Measurements from ENCODE around the gene LCTL. TPM values are rescaled to one million over a fixed set of nuclear protein-coding genes. Genes with fewer than 3 reads are reported as not detected.
"Not testable (repeated sequence)": the region's sequence is repeated elsewhere in the genome, so short reads cannot be mapped to it uniquely, and the experiment has no call there.

Gene LCTL
- total and polyA plus RNA-seq, 8 donors = 0.26 to 0.56 (median 0.43) TPM; not detected in 1

- intact Hi-C loops (cut with DNase I) = no loop called here
- Histone ChIP-seq H3K27me3 (no peaks in the 10 kb centered on the region), H3K27ac (peak overlapping the region; percentile 93 to 95), H3K4me1 (peaks cover 13 to 44% of the 10 kb centered on the region in 2 donors), H3K4me3 (peak overlapping the region; percentile 70 to 94), H3K9me3 (no peaks in the 10 kb centered on the region), H3K36me3 (peaks cover 9 to 31% of the 10 kb centered on the region in 2 donors)
- DNase-seq = no peak
- no peak for ATAC-seq
- TF ChIP-seq CTCF (IDR thresholded peaks at IDR 0.05) = no peak
Observed at GRCh38 chr15:66505430-66505811, 60.4 kb downstream of the LCTL start.

GRCh38 chr15:66504563-66505429, 61.0 kb downstream of the LCTL start, which contains the start of the genes RPL4 and ZWILCH:
TSS of gene RPL4 (minus strand) at chr15:66504855. CDS start at chr15:66504790, 65 bp downstream.
TSS of gene ZWILCH (plus strand) at chr15:66505326. CDS start at chr15:66505339, 13 bp downstream.
- H3K27me3 ChIP-seq = no peaks in the 10 kb centered on the region
- H3K9me3 ChIP-seq = no peaks in the 10 kb centered on the region
- DNase-seq (peak; percentile 81 to 93 (median 88)), ATAC-seq (peak; percentile 95)
- peak within 1 kb of the TSS; percentile 93 to 95 for H3K27ac ChIP-seq
- peaks cover 9 to 34% of the 10 kb centered on the region in 2 donors for H3K36me3 ChIP-seq
- intact Hi-C loops (cut with DNase I) = no loop called here
- H3K4me1 ChIP-seq = peaks cover 13 to 49% of the 10 kb centered on the region in 2 donors
- TF ChIP-seq CTCF (IDR thresholded peaks at IDR 0.05) = no peak
- H3K4me3 ChIP-seq = peak within 1 kb of the TSS; percentile 70 to 94

DNA sequence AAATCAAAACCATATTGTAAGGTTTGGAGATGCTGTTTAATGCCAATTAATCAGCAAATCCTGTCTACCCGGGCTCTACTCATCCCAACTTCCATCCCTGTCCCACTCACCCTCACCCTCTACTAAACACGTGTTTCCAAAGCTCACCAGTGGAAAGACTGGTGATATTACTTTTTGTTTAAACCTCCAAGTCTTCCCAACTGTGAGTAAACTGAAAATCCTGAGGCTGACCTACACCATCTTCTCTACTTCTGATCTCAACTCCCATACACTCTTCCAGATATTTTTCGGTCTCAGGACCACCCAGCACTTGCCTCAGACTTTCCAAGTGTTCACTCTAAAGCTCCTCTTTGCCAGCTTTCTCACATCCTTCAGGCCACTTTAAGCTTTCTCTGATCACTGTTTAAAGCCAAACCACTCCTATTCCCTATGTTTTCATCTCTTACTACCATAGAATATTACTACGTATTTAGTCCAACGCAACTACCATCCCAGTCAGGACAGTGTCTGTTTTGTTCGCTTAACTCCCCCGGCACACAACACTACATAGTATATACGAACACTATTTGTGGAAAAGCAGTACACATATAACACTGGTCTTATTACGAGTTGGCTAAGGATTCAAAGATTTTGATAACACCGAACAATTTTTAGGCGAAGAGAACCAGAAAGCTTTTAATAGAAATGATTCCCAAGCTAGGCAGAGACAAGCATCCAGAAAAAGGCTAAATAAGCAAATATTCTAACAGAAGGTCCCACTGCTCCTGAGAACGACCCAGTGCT, 61.8 kb downstream of the LCTL start:
- H3K4me1 ChIP-seq = peaks cover 13 to 52% of the 10 kb centered on the region in 2 donors
- H3K4me3 ChIP-seq = peak overlapping the region; percentile 70 to 94
- intact Hi-C loops (cut with DNase I) = no loop called here
- peak overlapping the region; percentile 93 to 95 for H3K27ac ChIP-seq
- no peak for DNase-seq
- ATAC-seq = no peak
- no peak for TF ChIP-seq CTCF (IDR thresholded peaks at IDR 0.05)
- no peaks in the 10 kb centered on the region for H3K27me3 ChIP-seq
- H3K36me3 ChIP-seq = peaks cover 9 to 43% of the 10 kb centered on the region in 2 donors
- no peaks in the 10 kb centered on the region for H3K9me3 ChIP-seq

DNA sequence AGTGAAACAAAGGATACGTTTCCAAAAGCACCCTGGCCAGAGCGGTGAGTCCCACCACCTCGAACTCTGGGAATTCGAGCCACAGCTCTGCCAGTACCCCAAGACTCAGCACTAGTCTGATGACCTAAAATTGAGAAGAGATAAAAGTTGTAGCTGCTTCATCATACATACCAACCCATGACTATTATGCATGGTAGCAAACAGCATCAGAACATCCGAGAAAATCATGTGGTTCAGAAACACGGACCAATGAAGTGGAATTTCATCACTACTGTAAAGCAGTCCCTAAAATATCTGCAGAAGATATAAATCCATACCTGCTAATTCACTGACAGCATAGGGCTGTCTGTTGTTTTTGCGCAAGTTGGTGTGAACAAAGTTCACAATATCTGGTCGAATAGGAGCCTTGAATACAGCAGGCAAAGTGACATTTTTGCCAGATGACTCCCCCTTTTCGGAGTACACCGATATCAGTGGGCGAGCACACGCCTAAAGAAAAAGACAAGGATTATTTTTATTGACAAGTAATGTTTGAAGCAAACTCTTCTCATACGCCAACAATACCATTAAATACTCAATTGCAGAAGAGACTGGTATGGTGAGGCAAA, 62.7 kb downstream of the LCTL start:
- Histone ChIP-seq H3K4me3 (peak overlapping the region; percentile 70 to 94), H3K36me3 (peaks cover 9 to 51% of the 10 kb centered on the region in 2 donors), H3K4me1 (peaks cover 13 to 55% of the 10 kb centered on the region in 2 donors)
- DNase-seq; intact Hi-C loops (cut with DNase I); H3K9me3 ChIP-seq; ATAC-seq; H3K27me3 ChIP-seq; H3K27ac ChIP-seq: not testable (repeated sequence)

DNA sequence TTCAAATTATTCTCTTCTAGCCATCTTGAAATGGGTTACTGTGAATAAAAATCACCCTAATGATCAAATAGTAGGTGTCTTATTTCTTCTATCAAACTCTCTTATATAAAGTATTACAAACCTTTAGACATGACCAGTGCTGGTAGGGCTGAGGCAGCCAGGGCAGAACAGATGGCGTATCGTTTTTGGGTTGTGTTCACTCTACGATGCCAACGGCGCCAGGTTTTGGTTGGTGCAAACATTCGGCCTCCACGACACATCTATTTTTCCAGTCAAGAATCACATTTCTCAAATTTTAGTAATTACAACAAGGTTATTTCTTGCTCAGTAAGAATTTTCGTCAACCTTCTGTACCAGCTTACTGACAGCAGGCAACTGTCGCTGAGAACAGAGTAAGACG, 63.3 kb downstream of the LCTL start:
- no peak for TF ChIP-seq CTCF (IDR thresholded peaks at IDR 0.05)
- DNase-seq (no peak), ATAC-seq (no peak)
- Histone ChIP-seq H3K4me3 (peak overlapping the region in 1 of 2 donors; percentile 94), H3K9me3 (no peaks in the 10 kb centered on the region), H3K27me3 (no peaks in the 10 kb centered on the region), H3K36me3 (peaks cover 9 to 53% of the 10 kb centered on the region in 2 donors), H3K27ac (no peak overlapping the region), H3K4me1 (peaks cover 13 to 61% of the 10 kb centered on the region in 2 donors)
- intact Hi-C loops (cut with DNase I) = no loop called here

DNA sequence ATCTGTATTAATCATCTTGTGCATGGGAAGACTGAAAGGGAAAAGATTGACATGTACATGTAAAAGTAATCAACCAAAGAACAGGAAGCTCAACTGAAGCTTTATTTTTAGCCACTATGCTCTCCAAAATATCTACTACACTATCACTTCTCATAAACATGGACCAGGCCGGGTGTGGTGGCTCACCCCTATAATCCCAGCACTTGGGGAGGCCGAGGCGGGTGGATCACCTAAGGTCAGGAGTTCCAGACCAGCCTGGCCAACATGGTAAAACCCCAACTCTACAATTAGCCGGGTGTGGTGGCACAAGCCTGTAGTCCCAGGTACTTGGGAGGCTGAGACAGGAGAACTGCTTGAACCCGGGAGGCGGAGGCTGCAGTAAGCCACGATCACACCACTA, 65.5 kb downstream of the LCTL start:
- DNase-seq; H3K27me3 ChIP-seq; ATAC-seq; H3K27ac ChIP-seq; H3K4me3 ChIP-seq; intact Hi-C loops (cut with DNase I); H3K9me3 ChIP-seq: not testable (repeated sequence)
- peaks cover 9 to 61% of the 10 kb centered on the region in 2 donors for H3K36me3 ChIP-seq
- H3K4me1 ChIP-seq = peaks cover 21 to 65% of the 10 kb centered on the region in 2 donors

Data from left lung (tissue), 10 donors.